ENCODE measurements around the gene ENPP1. TPM values are rescaled to one million over a fixed set of nuclear protein-coding genes. Genes with fewer than 3 reads are reported as not detected.

Gene ENPP1
- total and polyA plus RNA-seq, 5 donors from 2014 or later, result 0.13 TPM; not detected in 4

DNA sequence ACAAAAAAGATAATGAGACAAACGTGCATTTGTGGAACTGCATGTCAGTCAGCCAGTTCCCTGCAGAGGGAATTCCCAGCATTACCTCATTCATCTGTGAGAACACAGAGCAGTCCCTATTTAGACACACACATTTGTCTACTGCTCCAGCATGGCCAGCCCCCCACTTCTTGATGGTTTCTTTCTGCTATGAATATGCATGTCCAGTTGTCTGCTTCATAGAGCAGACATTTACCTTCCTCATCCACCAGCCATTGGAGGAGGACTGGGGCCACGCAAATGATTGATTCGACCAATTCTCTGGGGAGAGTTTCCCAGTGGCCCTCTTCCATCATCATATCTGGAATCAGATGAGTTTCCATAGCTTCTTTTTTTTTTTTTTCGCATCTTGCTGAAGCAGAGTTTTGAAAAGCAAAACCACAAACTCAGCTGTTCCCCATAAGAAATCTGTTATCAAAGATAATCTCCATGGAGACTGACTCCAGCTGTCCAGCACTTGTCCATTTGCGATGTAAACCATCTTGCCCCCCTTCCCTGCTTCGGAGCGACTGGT is 11.8 kb downstream of the ENPP1 start:
- DNase-seq, result no peak
- no peak for ATAC-seq (ENCODE audit: low read depth in 2 of 2)
- Histone ChIP-seq H3K4me1 (ENCODE audit: control insufficient read depth, insufficient read depth, low read length, poor library complexity, severe bottlenecking) (no peaks in the 10 kb centered on the region), H3K9me3 (ENCODE audit: control insufficient read depth in 2 of 2, low read length in 2 of 2) (no peaks in the 10 kb centered on the region), H3K27ac (ENCODE audit: insufficient read depth, low read length, poor library complexity, severe bottlenecking) (no peak overlapping the region), H3K4me3 (ENCODE audit: low read depth, low read length) (no peak overlapping the region), H3K36me3 (ENCODE audit: control insufficient read depth, insufficient read depth, low read length) (no peaks in the 10 kb centered on the region), H3K27me3 (ENCODE audit: control insufficient read depth, insufficient read depth, low read length) (no peaks in the 10 kb centered on the region)
- no peaks in the 10 kb centered on the region for H3K4me1 Mint-ChIP-seq
- H3K4me3 Mint-ChIP-seq, result no peak overlapping the region
- H3K36me3 Mint-ChIP-seq, result no peaks in the 10 kb centered on the region
- H3K9me3 Mint-ChIP-seq, result peaks cover 0 to 5% (median 0%) of the 10 kb centered on the region in 7 donors
- no peaks in the 10 kb centered on the region for H3K27me3 Mint-ChIP-seq
- no peak overlapping the region for H3K27ac Mint-ChIP-seq

DNA sequence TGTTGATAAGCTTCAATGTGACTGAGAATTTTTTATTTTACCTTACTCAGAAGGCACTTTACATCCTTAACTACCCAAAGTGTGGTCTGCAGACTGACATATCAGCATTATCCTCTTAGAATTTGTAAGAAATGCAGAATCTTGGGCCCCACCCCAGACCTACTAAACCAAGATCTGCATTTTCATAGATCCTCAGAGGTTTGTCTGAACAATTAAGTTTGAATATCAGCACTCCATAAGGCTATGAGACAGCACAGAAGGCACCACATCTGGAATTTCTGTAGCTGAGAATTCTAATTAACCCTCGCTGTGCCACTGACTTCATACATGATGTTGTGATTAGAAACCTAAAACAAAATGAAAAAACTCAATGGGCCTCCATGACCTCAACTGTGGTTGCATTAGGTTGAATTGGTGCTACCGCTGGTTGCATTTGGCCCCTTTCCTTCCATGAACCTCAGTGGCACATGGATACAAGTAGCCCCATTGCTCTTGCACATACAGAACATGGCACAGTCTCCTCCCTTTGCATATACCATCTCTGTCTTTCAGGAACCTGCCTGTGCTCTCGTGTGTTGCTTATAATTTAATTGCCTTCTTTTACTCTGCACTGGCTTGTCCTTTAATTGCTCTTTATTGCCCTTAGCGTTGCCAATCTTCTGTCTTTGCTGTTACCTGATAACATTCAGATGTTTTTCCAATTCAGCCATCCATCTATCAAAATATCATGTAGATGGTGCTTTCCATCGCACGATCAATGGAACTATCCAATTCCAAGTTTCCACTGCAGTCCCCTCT is 13.4 kb downstream of the ENPP1 start:
- Mint-ChIP-seq H3K4me1 (no peaks in the 10 kb centered on the region), H3K9me3 (peaks cover 0 to 5% (median 0%) of the 10 kb centered on the region in 7 donors), H3K27ac (peak overlapping the region in 1 of 3 donors; percentile 81), H3K36me3 (no peaks in the 10 kb centered on the region), H3K4me3 (no peak overlapping the region), H3K27me3 (peaks cover under 1% of the 10 kb centered on the region)
- no peak overlapping the region for H3K4me3 ChIP-seq (ENCODE audit: low read depth, low read length)
- H3K9me3 ChIP-seq (ENCODE audit: control insufficient read depth in 2 of 2, low read length in 2 of 2), result no peaks in the 10 kb centered on the region
- no peaks in the 10 kb centered on the region for H3K4me1 ChIP-seq (ENCODE audit: control insufficient read depth, insufficient read depth, low read length, poor library complexity, severe bottlenecking)
- no peak for DNase-seq
- no peaks in the 10 kb centered on the region for H3K27me3 ChIP-seq (ENCODE audit: control insufficient read depth, insufficient read depth, low read length)
- no peak overlapping the region for H3K27ac ChIP-seq (ENCODE audit: insufficient read depth, low read length, poor library complexity, severe bottlenecking)
- ATAC-seq (ENCODE audit: low read depth in 2 of 2), result no peak
- no peaks in the 10 kb centered on the region for H3K36me3 ChIP-seq (ENCODE audit: control insufficient read depth, insufficient read depth, low read length)

DNA sequence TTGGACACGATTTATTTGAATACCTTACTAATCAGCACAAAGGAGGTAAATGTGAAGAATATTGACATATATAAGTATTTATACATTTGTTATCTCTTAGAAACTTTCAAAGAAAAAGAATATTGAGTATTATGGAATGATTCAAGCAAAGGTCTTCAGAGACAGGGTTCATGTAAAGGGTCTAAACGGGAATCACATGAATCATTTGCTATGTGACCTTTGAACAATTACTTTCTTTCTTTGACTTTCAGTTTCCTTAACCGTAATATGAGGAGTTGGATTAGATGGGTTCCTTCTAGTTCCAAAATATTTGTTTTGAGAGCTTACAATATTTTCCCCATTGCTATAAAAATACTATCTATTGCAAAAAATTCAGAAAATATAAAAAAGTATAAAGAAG is 14.3 kb downstream of the ENPP1 start:
- ATAC-seq (ENCODE audit: low read depth in 2 of 2), result no peak

DNA sequence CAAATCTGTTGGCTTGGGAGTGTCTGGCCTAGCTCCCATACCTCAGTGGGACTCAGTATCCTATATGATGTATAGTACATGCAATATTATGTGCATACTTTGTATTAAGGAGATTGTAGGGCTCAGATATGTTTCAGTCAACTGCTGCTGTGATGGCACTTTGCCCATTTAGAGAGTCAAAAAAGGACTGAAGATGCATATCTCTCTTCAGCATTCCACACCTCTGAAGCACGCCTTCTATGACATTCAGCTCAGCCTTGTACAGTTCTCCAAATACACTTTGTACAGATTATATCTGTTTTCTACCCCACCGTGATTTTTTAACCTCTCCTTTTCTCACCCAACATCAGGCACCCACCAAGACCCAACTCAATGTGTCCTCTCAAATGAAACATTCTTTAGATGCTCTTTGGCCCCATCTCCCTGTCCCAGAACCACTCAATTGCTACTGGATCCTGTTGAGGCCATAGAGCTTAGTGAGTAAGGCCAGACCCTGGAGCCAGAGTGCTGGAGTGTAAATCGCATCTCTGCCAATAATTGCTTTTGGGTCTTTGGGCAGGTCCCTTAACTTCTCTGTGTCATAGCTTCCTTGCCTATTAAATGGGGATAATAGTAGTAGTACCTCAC is 15.6 kb downstream of the ENPP1 start:
- ATAC-seq (ENCODE audit: low read depth in 2 of 2) (no peak), DNase-seq (no peak)
- Histone ChIP-seq H3K27ac (ENCODE audit: insufficient read depth, low read length, poor library complexity, severe bottlenecking) (no peak overlapping the region), H3K27me3 (ENCODE audit: control insufficient read depth, insufficient read depth, low read length) (no peaks in the 10 kb centered on the region), H3K4me1 (ENCODE audit: control insufficient read depth, insufficient read depth, low read length, poor library complexity, severe bottlenecking) (no peaks in the 10 kb centered on the region), H3K9me3 (ENCODE audit: control insufficient read depth in 2 of 2, low read length in 2 of 2) (no peaks in the 10 kb centered on the region), H3K36me3 (ENCODE audit: control insufficient read depth, insufficient read depth, low read length) (no peaks in the 10 kb centered on the region), H3K4me3 (ENCODE audit: low read depth, low read length) (no peak overlapping the region)
- peaks cover 0 to 5% (median 0%) of the 10 kb centered on the region in 7 donors for H3K9me3 Mint-ChIP-seq
- no peak overlapping the region for H3K4me3 Mint-ChIP-seq
- H3K4me1 Mint-ChIP-seq, result no peaks in the 10 kb centered on the region
- H3K27me3 Mint-ChIP-seq, result peaks cover 4% of the 10 kb centered on the region
- no peak overlapping the region for H3K27ac Mint-ChIP-seq
- H3K36me3 Mint-ChIP-seq, result no peaks in the 10 kb centered on the region

More for the DNA sequence above, 14.3 kb downstream of the ENPP1 start:
- Mint-ChIP-seq H3K36me3 (no peaks in the 10 kb centered on the region), H3K4me1 (no peaks in the 10 kb centered on the region), H3K9me3 (peaks cover 0 to 5% (median 0%) of the 10 kb centered on the region in 7 donors), H3K27me3 (peaks cover 4% of the 10 kb centered on the region), H3K4me3 (no peak overlapping the region), H3K27ac (no peak overlapping the region)
- H3K9me3 ChIP-seq (ENCODE audit: control insufficient read depth in 2 of 2, low read length in 2 of 2), result no peaks in the 10 kb centered on the region
- H3K27ac ChIP-seq (ENCODE audit: insufficient read depth, low read length, poor library complexity, severe bottlenecking), result no peak overlapping the region
- H3K27me3 ChIP-seq (ENCODE audit: control insufficient read depth, insufficient read depth, low read length), result no peaks in the 10 kb centered on the region
- no peaks in the 10 kb centered on the region for H3K36me3 ChIP-seq (ENCODE audit: control insufficient read depth, insufficient read depth, low read length)
- no peak overlapping the region for H3K4me3 ChIP-seq (ENCODE audit: low read depth, low read length)
- no peak for DNase-seq
- no peaks in the 10 kb centered on the region for H3K4me1 ChIP-seq (ENCODE audit: control insufficient read depth, insufficient read depth, low read length, poor library complexity, severe bottlenecking)

DNA sequence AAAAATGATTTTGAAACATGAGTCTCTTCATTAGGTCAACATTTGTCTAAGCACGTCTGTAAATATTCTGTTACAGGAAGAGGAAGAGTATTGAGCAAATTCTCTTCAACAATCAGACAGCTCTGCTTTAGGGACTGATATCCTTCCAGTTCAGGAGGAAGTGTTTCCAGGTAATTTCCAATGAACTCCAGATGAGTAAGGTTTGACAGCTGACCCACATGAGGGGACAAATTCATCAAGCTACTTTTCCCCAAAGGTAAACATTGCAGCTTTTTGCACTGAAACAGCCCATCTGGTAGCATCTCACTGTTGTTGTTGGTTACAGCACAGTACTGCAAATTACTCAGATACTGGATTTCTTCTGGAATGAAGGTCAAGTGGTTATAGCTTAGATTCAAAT is 18.1 kb downstream of the ENPP1 start:
- Mint-ChIP-seq H3K9me3 (peaks cover 0 to 5% (median 0%) of the 10 kb centered on the region in 7 donors), H3K4me1 (no peaks in the 10 kb centered on the region), H3K27ac (no peak overlapping the region), H3K27me3 (peaks cover 4% of the 10 kb centered on the region), H3K4me3 (no peak overlapping the region), H3K36me3 (no peaks in the 10 kb centered on the region)
- Histone ChIP-seq H3K4me3 (ENCODE audit: low read depth, low read length) (no peak overlapping the region), H3K36me3 (ENCODE audit: control insufficient read depth, insufficient read depth, low read length) (no peaks in the 10 kb centered on the region), H3K4me1 (ENCODE audit: control insufficient read depth, insufficient read depth, low read length, poor library complexity, severe bottlenecking) (no peaks in the 10 kb centered on the region), H3K9me3 (ENCODE audit: control insufficient read depth in 2 of 2, low read length in 2 of 2) (no peaks in the 10 kb centered on the region), H3K27me3 (ENCODE audit: control insufficient read depth, insufficient read depth, low read length) (no peaks in the 10 kb centered on the region), H3K27ac (ENCODE audit: insufficient read depth, low read length, poor library complexity, severe bottlenecking) (no peak overlapping the region)
- DNase-seq (no peak), ATAC-seq (ENCODE audit: low read depth in 2 of 2) (no peak)

GRCh38 chr6:131828080-131828479 is 20.3 kb downstream of the ENPP1 start:
- Mint-ChIP-seq H3K4me3 (no peak overlapping the region), H3K9me3 (peaks cover 0 to 5% (median 0%) of the 10 kb centered on the region in 7 donors), H3K36me3 (no peaks in the 10 kb centered on the region), H3K27me3 (peaks cover 4% of the 10 kb centered on the region), H3K27ac (no peak overlapping the region), H3K4me1 (no peaks in the 10 kb centered on the region)
- Histone ChIP-seq H3K27me3 (ENCODE audit: control insufficient read depth, insufficient read depth, low read length) (no peaks in the 10 kb centered on the region), H3K36me3 (ENCODE audit: control insufficient read depth, insufficient read depth, low read length) (no peaks in the 10 kb centered on the region), H3K4me1 (ENCODE audit: control insufficient read depth, insufficient read depth, low read length, poor library complexity, severe bottlenecking) (no peaks in the 10 kb centered on the region), H3K9me3 (ENCODE audit: control insufficient read depth in 2 of 2, low read length in 2 of 2) (no peaks in the 10 kb centered on the region), H3K27ac (ENCODE audit: insufficient read depth, low read length, poor library complexity, severe bottlenecking) (no peak overlapping the region), H3K4me3 (ENCODE audit: low read depth, low read length) (no peak overlapping the region)
- DNase-seq (no peak), ATAC-seq (ENCODE audit: low read depth in 2 of 2) (no peak)

- DNase-seq (no peak), ATAC-seq (ENCODE audit: low read depth in 2 of 2) (no peak)
- Histone ChIP-seq H3K9me3 (ENCODE audit: control insufficient read depth in 2 of 2, low read length in 2 of 2) (no peaks in the 10 kb centered on the region), H3K36me3 (ENCODE audit: control insufficient read depth, insufficient read depth, low read length) (no peaks in the 10 kb centered on the region), H3K27ac (ENCODE audit: insufficient read depth, low read length, poor library complexity, severe bottlenecking) (no peak overlapping the region), H3K4me1 (ENCODE audit: control insufficient read depth, insufficient read depth, low read length, poor library complexity, severe bottlenecking) (no peaks in the 10 kb centered on the region), H3K4me3 (ENCODE audit: low read depth, low read length) (no peak overlapping the region), H3K27me3 (ENCODE audit: control insufficient read depth, insufficient read depth, low read length) (no peaks in the 10 kb centered on the region)
- Mint-ChIP-seq H3K4me1 (no peaks in the 10 kb centered on the region), H3K4me3 (no peak overlapping the region), H3K9me3 (peaks cover 0 to 2% (median 0%) of the 10 kb centered on the region in 7 donors), H3K27me3 (peaks cover 4% of the 10 kb centered on the region), H3K27ac (no peak overlapping the region), H3K36me3 (no peaks in the 10 kb centered on the region)
Measured at GRCh38 chr6:131828951-131829350, 21.1 kb downstream of the ENPP1 start.

Measured in CD4-positive, CD25-positive, alpha-beta regulatory T cell (primary cell).